ENCODE results near the gene PCDHGB5. TPM values are rescaled to one million over a fixed set of nuclear protein-coding genes. Genes with fewer than 3 reads are reported as not detected.

Gene PCDHGB5
- polyA plus RNA-seq, 1 of the 3 experiments (the other 2 are of a cell fraction) = 0.15 TPM

GRCh38 chr5:141421489-141421855 is 23.7 kb downstream of the PCDHGB5 start (continued):
- TF ChIP-seq, protein P1, sequence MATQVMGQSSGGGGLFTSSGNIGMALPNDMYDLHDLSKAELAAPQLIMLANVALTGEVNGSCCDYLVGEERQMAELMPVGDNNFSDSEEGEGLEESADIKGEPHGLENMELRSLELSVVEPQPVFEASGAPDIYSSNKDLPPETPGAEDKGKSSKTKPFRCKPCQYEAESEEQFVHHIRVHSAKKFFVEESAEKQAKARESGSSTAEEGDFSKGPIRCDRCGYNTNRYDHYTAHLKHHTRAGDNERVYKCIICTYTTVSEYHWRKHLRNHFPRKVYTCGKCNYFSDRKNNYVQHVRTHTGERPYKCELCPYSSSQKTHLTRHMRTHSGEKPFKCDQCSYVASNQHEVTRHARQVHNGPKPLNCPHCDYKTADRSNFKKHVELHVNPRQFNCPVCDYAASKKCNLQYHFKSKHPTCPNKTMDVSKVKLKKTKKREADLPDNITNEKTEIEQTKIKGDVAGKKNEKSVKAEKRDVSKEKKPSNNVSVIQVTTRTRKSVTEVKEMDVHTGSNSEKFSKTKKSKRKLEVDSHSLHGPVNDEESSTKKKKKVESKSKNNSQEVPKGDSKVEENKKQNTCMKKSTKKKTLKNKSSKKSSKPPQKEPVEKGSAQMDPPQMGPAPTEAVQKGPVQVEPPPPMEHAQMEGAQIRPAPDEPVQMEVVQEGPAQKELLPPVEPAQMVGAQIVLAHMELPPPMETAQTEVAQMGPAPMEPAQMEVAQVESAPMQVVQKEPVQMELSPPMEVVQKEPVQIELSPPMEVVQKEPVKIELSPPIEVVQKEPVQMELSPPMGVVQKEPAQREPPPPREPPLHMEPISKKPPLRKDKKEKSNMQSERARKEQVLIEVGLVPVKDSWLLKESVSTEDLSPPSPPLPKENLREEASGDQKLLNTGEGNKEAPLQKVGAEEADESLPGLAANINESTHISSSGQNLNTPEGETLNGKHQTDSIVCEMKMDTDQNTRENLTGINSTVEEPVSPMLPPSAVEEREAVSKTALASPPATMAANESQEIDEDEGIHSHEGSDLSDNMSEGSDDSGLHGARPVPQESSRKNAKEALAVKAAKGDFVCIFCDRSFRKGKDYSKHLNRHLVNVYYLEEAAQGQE (IDR thresholded peaks at IDR 0.05; ENCODE audit: low read depth, low read length) = no peak
- no peak for TF ChIP-seq RFX5 (IDR thresholded peaks at IDR 0.05; ENCODE audit: low read length)
- TF ChIP-seq MXI1 (IDR thresholded peaks at IDR 0.05; ENCODE audit: low read depth, low read length) = no peak

DNA sequence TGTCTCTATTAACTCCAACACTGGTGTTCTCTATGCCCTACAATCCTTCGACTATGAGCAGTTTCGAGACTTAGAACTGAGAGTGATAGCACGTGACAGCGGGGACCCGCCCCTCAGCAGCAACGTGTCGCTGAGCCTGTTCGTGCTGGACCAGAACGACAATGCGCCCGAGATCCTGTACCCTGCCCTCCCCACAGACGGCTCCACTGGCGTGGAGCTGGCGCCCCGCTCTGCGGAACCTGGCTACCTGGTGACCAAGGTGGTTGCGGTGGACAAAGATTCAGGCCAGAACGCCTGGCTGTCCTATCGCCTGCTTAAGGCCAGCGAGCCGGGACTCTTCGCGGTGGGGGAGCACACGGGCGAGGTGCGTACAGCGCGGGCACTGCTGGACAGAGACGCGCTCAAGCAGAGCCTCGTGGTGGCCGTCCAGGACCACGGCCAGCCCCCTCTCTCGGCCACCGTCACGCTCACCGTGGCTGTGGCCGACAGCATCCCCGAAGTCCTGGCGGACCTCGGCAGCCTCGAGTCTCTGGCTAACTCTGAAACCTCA is 25.1 kb downstream of the PCDHGB5 start:
- ChIA-PET CTCF (interaction anchor here (2.7 kb wide), 1 partner anchor 102 kb away, joined by 7 read pairs; no protein-coding TSS in a partner anchor), POLR2A (no interaction called here)
- Histone ChIP-seq H3K4me1 (ENCODE audit: control insufficient read depth in 1 of 2, insufficient read depth in 2 of 2, low read depth in 1 of 2, low read length in 1 of 2) (no peaks in the 10 kb centered on the region; a peak in 1 of 4 replicates), H3K27me3 (ENCODE audit: insufficient read depth) (no peaks in the 10 kb centered on the region), H3K27ac (ENCODE audit: low read depth in 2 of 2, low read length in 1 of 2) (no peak overlapping the region), H3K4me3 (ENCODE audit: low read depth in 2 of 2, low read length in 1 of 2) (no peak overlapping the region; a peak in 1 of 4 replicates), H3F3A (replicated peaks; ENCODE audit: insufficient read depth) (no peaks in the 10 kb centered on the region), H4K20me1 (ENCODE audit: insufficient read depth) (no peaks in the 10 kb centered on the region), H2AFZ (ENCODE audit: low read depth) (no peak overlapping the region), H3K79me2 (ENCODE audit: insufficient read depth) (peaks cover 23% of the 10 kb centered on the region), H3K9me2 (no peaks in the 10 kb centered on the region), H3K4me2 (no peak overlapping the region), H3K9me3 (peaks cover 23% of the 10 kb centered on the region), H3K9ac (no peak overlapping the region), H3K36me3 (replicated peaks in 1 of 2; ENCODE audit: control insufficient read depth in 1 of 2, insufficient read depth in 2 of 2, low read length in 1 of 2) (peaks cover 3 to 71% of the 10 kb centered on the region in 2 experiments)
- 93% methylated on average over 27 of the region's 42 CpGs for WGBS (ENCODE audit: low lambda C conversion rate)
- TF ChIP-seq RXRA (IDR thresholded peaks at IDR 0.05; ENCODE audit: borderline replicate concordance, low read depth) = no peak
- TF ChIP-seq TAF1 (IDR thresholded peaks at IDR 0.05; ENCODE audit: borderline replicate concordance, low read depth, low read length) = no peak
- TF ChIP-seq, protein P2, sequence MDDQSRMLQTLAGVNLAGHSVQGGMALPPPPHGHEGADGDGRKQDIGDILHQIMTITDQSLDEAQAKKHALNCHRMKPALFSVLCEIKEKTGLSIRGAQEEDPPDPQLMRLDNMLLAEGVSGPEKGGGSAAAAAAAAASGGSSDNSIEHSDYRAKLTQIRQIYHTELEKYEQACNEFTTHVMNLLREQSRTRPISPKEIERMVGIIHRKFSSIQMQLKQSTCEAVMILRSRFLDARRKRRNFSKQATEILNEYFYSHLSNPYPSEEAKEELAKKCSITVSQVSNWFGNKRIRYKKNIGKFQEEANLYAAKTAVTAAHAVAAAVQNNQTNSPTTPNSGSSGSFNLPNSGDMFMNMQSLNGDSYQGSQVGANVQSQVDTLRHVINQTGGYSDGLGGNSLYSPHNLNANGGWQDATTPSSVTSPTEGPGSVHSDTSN (IDR thresholded peaks at IDR 0.05) = no peak
- no peak for TF ChIP-seq EZH2phosphoT487 (IDR thresholded peaks at IDR 0.05; ENCODE audit: borderline replicate concordance, low read depth)
- TF ChIP-seq NFIC (IDR thresholded peaks at IDR 0.05; ENCODE audit: borderline replicate concordance) = no peak
- no peak for TF ChIP-seq TCF12 (IDR thresholded peaks at IDR 0.05)
- TF ChIP-seq YY1 (IDR thresholded peaks at IDR 0.05; ENCODE audit: low read depth) = no peak
- TF ChIP-seq, protein P1 (IDR thresholded peaks at IDR 0.05; ENCODE audit: low read depth, low read length) = no peak
- TF ChIP-seq, protein P3, sequence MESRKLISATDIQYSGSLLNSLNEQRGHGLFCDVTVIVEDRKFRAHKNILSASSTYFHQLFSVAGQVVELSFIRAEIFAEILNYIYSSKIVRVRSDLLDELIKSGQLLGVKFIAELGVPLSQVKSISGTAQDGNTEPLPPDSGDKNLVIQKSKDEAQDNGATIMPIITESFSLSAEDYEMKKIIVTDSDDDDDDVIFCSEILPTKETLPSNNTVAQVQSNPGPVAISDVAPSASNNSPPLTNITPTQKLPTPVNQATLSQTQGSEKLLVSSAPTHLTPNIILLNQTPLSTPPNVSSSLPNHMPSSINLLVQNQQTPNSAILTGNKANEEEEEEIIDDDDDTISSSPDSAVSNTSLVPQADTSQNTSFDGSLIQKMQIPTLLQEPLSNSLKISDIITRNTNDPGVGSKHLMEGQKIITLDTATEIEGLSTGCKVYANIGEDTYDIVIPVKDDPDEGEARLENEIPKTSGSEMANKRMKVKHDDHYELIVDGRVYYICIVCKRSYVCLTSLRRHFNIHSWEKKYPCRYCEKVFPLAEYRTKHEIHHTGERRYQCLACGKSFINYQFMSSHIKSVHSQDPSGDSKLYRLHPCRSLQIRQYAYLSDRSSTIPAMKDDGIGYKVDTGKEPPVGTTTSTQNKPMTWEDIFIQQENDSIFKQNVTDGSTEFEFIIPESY (IDR thresholded peaks at IDR 0.05; ENCODE audit: borderline replicate concordance, low read depth) = no peak
- TF ChIP-seq RFX5 (IDR thresholded peaks at IDR 0.05; ENCODE audit: low read length) = no peak
- no peak for TF ChIP-seq FOXM1 (IDR thresholded peaks at IDR 0.05; ENCODE audit: low read depth)
- no peak for DNase-seq

All from SK-N-SH (cell line).